DMS53 treated with DMSO at 0.1 percent for 48 hours (cell line): ENCODE results near the gene PCCA.
"Not testable (repeated sequence)": the region's sequence is repeated elsewhere in the genome, so short reads cannot be mapped to it uniquely, and the experiment has no call there.

Experiments used
- DNase-seq: peaks from one replicate; lab custom pipeline; 2025; ENCODE audit not compliant: unreplicated experiment; lab: John Stamatoyannopoulos, UW

PCCA gene

DNA sequence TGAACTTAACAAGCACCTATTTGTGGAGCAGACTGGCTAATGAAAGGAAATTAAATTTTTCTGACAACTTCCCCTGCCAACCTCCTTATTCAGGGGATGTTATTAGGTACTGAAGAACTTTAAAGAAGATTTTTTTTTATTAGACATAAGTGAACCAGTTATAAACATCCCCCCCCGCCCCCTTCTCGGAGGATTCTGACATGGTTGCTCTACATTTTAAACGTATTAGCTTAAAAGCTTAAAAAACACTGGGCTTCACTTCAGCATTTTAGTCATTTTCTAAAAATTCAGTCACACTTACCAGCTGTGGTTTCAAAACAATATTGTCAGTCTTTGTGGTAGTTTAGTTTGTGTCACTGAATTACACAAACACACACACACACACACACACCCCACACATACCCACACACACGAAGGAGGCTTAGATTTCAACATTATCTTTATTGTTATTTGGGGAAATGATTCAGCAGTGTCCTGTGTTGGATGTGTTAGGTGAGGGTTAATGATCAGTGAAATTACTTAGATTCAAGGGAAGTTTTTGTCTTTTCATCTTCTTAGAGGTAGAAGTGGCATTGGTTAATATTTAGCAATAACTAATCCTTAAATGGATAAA is 145.7 kb downstream of the PCCA start:
- no peak for DNase-seq

- DNase-seq, result no peak
Measured at GRCh38 chr13:100235311-100235901, 146.5 kb downstream of the PCCA start.

- DNase-seq, result no peak
Measured at GRCh38 chr13:100240109-100240779, 151.4 kb downstream of the PCCA start.

- DNase-seq, result no peak
Measured at GRCh38 chr13:100244431-100244830, 155.5 kb downstream of the PCCA start.

- no peak for DNase-seq
Measured at GRCh38 chr13:100245104-100245503, 156.2 kb downstream of the PCCA start.

DNA sequence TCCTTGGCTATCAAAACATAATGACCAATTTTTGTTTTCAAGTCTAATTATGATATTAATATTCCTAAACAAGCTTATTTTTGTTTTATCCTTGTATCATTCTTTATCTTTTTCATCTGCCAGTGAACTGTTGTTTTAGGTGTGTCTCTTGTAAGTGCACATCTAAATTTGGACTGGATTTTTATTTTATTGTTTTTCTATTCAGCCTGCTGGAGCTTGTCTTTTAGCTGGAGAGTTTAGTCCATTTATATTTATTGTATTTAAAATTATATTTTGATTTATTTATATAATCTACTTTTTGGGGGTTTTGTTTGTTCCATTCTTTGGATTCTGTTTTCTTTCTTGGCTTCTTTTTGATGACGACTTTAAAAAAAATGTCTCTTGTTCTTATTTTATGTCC is 159.0 kb downstream of the PCCA start:
- DNase-seq, result no peak

- DNase-seq, result no peak
Measured at GRCh38 chr13:100254002-100254401, 165.1 kb downstream of the PCCA start.

- DNase-seq, result no peak
Measured at GRCh38 chr13:100262404-100262803, 173.5 kb downstream of the PCCA start.

DNA sequence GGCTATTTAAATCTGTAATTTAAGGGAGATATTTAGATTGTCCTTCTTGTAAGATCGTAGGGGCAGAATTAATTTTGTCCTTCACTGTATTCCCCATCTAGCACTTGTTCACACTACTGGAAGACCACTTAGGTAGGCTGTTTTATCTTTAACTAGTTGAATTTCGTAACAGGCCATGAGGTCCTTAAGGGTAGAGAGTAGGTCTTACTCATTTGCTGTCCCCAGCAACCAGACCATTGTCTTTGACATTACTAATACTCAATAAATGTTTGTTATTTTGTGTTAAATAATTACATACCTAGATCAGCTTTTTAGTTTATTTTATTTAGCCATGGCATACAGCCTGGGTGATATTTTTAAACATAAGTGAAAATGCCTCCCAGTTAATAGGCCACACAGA is 177.1 kb downstream of the PCCA start:
- DNase-seq, result no peak

DNA sequence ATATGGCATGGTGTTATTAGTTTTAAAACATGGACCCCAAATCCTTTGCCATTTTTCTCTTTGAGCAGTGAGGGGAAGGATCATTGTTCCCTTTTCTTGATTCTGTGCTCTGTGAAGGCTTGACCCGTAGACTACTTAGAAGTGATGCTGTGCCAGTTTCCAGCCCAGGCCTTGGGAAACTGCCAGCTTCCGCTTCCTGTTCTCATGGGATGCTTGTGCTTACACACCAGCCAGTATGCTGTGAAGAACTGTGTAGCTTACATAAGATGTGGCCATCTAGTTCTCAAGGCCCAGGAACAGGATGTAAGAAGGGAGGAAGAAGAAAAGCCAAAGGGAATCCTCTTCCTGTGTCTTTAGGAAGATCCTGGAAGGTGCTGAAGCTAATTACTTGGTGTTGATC is 180.9 kb downstream of the PCCA start:
- no peak for DNase-seq

- no peak for DNase-seq
Measured at GRCh38 chr13:100273138-100273537, 184.2 kb downstream of the PCCA start.

DNA sequence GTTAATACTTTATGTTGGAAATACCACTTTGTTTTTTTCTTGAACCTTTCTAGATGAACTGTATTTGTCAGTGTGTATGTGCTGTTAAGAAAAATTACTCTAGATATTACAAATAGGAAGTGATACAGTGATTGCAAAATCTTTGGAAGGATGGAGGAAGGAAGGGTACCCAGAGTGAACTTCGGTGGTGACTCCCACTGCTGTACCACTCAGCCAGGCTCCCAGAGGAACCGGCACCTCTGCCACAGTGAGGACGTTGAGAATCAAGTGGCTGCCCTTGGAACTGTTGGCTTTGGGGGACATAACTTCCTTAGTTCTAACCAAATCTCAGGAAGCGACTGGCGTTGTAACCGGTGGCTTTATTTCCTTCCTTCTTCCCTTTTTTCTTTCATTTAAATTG is 184.7 kb downstream of the PCCA start:
- no peak for DNase-seq

DNA sequence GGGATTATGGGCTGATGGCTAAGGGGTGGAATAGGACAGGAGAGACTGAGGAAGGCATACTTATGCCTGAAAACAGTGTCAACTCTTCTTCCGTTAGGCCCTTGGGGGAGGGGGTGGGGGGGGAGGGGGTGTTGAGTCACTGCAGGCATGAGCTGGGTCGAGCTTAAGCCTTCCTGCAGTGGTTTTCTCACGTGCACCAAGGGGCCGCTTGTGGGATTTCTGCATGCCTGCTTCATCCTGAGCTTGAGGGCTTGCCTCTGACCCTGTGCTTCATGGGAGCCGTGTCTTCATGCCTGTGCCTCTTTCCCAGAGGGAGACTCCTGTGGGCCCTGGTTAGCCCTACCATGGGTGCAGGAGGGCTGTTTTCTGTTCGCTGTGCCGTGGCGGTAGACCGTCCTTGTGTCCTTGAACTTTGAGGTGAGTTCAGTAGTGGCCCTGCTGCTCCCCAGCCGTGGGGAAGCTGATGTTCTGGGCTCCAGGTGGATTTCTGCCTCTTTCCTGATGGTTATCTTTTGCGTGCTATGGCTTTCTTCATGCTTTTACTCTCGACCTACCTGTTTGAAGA is 186.1 kb downstream of the PCCA start:
- DNase-seq, result no peak

DNA sequence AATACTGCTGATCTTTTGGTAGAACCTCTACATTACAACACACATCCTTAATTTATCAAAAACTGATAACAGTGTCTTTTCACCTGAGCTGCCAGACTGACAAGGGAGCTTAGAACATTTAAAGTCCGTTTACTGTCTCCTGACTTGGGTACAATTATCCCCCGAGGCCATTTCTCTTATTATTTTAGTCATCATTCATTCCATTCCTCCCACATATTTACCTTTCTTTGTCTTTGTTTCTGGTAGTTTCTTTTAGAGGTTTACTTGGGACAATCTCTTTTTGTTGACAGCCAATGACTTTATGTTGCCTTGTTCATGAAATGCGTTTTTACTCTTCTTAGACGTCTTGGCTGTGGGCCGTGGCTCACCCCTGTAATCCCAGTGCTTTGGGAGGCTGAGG is 186.9 kb downstream of the PCCA start:
- DNase-seq, result no peak

GRCh38 chr13:100280681-100281080 is 191.8 kb downstream of the PCCA start:
- no peak for DNase-seq

- DNase-seq, result not testable (repeated sequence)
Measured at GRCh38 chr13:100282306-100282705, 193.4 kb downstream of the PCCA start.

GRCh38 chr13:100290165-100290801 is 201.4 kb downstream of the PCCA start:
- no peak for DNase-seq

GRCh38 chr13:100291624-100292023 is 202.7 kb downstream of the PCCA start:
- DNase-seq, result no peak

DNA sequence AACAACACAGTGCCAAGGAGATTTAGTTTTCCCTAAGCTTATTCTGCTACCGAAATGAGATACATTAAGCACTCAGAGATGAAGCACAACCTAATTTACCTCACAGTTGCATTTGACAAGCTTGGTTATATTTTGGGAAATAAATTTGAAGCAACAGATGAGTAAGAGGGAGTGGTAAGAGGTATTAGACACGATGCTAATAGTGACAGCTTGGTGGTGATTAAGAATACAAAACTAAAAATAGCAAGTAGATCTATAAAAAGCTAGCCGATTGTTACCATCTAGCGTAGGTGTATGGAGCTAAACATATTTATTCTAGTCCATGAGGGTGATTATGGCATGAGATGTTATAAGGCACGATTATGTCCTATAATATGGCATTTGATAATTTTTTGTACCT is 208.5 kb downstream of the PCCA start:
- no peak for DNase-seq

GRCh38 chr13:100298116-100298681 is 209.3 kb downstream of the PCCA start:
- DNase-seq, result no peak

DNA sequence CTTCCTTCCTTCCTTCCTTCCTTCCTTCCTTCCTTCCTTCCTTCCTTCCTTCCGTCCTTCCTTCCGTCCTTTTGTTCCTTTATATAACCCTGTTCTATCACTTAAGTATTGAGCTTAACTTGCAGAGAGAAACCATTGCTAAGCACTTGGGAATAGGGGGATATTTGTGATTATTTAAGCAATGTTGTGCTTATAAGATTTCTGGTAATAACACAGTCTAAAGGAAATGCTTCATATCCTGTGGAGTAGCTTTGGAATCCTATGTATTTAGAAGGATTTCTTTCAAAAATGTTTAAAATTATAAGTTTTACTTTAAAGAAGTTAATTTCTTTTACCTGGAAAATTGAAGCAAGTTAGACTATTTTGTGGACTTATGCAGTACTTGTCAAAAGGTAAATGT is 209.8 kb downstream of the PCCA start:
- DNase-seq, result no peak

GRCh38 chr13:100300243-100300642 is 211.3 kb downstream of the PCCA start:
- DNase-seq, result no peak
